Omental fat pad (tissue), 4 donors: ENCODE data around the gene KRT31. TPM values are rescaled to one million over a fixed set of nuclear protein-coding genes. Genes with fewer than 3 reads are reported as not detected.

Source experiments
- ATAC-seq: fragments of 150-250 bp; one replicate; pipeline ENCODE4 v1.9.1; 2016; ENCODE audit warnings: mild to moderate bottlenecking, moderate library complexity; ENCODE audit not compliant: low FRiP score
- DNase-seq: peaks from one replicate; pipeline ENCODE4 v3.0.0-alpha.2; 2019; ENCODE audit warnings: low spot score
- total RNA-seq, 4 donors: library from RNA; depleted of rRNA; stranded (reverse); fragments of >200 nt; gene quantifications; one replicate each; pipeline ENCODE4 v1.1.0, GENCODE V29; 2016
- TF ChIP-seq, protein P1 (sequence below), 3 donors: fragments of 450-650 bp; IDR thresholded peaks; one replicate each; pipeline ENCODE4 v1.5.1; 2016 to 2017; ENCODE audit warnings: antibody characterized with exemption in 3 of 3, mild to moderate bottlenecking in 3 of 3, moderate library complexity in 2 of 3

The KRT31 gene
- total RNA-seq, 4 donors from 2014 or later: not detected

DNA sequence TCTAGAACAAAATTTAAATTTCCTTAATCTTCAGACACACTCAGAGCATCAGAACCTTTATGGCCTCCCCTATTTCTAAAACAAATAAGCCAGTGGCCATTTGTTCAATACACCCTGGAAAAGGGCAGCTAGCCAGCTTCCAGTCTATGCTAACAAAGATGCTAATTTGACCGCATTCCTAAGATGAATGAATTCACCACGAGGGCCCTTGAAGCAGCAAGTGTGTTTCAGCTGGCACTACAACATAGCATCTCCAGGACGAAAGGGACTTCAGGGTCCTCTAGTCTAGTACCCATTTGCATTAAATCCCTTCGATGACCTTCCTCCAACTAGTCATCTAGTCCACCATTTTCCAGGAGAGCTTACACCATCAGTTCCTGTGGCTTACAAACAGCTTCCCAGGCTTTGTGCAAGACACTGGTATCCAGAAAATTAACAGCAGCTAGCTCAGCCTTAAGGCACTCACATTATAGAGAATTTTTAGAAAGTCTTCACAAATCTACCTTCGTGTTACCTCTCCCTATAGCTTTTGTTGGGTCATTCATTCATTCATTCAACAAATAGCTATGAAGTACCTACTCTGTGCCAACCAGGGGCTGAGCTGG, 16.0 kb upstream of the KRT31 start:
- ATAC-seq (no peak), DNase-seq (no peak)
- TF ChIP-seq, protein P1, sequence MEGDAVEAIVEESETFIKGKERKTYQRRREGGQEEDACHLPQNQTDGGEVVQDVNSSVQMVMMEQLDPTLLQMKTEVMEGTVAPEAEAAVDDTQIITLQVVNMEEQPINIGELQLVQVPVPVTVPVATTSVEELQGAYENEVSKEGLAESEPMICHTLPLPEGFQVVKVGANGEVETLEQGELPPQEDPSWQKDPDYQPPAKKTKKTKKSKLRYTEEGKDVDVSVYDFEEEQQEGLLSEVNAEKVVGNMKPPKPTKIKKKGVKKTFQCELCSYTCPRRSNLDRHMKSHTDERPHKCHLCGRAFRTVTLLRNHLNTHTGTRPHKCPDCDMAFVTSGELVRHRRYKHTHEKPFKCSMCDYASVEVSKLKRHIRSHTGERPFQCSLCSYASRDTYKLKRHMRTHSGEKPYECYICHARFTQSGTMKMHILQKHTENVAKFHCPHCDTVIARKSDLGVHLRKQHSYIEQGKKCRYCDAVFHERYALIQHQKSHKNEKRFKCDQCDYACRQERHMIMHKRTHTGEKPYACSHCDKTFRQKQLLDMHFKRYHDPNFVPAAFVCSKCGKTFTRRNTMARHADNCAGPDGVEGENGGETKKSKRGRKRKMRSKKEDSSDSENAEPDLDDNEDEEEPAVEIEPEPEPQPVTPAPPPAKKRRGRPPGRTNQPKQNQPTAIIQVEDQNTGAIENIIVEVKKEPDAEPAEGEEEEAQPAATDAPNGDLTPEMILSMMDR (IDR thresholded peaks at IDR 0.05): no peak

DNA sequence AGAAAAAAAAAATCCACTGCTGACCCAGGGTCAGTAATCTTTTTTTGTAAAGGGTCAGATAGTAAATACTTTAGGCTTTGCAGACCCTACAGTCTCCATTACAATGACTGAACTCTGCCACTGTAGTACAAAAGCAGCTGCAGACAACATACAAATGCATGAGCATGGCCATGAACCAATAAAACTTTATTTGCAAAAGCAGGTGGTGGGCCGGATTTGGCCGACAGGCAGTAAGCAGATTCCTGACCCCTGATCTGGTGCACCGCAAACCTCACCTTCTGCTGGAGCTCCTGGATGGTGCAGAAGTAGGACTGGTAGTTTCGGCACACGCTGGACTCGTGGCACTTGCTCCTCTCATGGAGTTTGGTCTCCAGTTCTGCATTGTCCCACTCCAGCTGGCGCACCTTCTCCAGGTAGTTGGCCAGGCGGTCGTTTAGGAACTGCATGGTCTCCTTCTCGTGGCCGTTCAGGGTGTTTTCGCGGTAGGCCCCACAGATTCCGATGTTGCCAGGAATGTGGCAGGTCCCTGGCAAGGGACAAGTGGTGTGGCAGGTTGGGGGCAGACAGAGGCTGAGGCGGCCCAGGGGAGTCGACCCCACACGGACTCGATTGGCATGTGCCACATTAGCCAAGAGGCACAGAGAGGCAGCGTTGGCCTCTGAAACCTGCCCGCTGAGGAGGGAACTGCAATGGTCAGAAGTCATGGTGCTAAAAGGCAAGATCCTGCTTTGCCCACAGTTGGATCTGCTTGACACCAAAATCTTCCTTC, 13.8 kb upstream of the KRT31 start:
- ATAC-seq (no peak), DNase-seq (no peak)
- TF ChIP-seq, protein P1 (IDR thresholded peaks at IDR 0.05): no peak

DNA sequence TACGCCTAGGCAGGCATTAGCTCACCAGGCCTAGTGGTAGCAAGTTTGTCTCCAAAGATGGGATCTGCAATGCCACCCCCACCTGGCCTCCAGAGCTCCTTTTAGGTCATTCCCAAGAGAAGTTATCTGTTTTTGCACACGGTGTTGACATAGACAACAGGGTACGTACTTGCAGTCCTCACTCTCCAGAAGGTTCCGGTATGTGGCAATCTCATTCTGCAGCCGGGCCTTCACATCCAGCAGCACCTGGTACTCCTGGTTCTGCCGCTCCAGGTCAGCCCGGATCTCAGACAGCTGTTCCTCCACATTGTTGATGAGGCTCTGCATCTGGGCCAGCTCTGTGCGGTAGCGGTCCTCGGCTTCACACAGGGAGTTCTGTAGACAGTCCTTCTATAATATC, 9.8 kb upstream of the KRT31 start:
- DNase-seq (no peak), ATAC-seq (no peak)
- TF ChIP-seq, protein P1 (IDR thresholded peaks at IDR 0.05): no peak

DNA sequence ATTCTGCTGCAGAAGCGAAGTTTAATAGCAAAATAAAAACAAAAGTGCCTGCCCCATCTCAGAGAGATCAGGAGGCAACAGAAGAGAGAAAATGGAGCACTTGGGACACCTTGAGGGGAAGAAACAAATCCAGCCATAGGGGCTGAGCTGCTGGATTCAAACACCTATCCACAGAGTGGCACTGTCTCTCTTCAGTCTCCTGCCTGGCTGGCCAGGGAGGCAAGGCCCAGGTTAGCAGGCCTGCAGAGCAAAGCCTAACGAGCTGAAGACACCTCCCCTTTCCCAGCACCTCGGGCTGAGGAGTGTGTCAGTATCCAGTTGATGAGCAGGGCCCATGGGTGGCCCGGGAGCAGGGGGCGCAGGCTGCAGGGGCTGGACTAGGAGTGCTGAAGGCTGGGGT, 8.8 kb upstream of the KRT31 start:
- TF ChIP-seq, protein P1 (IDR thresholded peaks at IDR 0.05): no peak
- DNase-seq (no peak), ATAC-seq (no peak)

DNA sequence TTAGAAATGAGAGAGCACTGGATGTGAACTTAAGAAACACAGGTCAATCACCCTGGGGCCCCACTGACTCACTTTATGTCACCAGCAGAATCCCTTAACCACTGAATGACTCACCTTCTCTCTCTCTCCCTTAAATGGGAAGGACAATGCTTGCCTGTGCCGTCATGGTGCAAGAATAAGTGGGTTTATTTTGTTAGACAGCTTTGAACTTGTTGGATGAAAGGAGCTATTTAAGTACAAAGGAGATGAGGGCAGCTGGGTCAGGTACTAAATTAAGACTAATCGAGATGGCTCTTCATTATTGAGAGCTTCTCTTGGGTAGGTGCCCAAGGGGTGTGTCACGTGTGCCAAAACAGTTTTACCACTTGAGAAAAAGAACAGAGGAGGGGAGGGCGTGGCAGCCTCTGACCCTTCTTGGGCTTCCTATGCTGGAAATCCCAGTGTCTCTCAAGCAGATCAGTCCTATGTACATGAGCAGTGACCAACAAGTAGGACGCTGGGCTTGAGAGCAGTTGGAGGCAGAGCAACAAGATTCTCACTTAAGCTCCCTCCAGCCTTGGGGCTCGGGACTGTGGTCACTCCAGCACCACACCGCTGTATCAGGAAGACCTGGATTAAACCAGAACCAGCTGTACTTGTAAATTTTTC, 6.7 kb upstream of the KRT31 start:
- DNase-seq (no peak), ATAC-seq (no peak)
- TF ChIP-seq, protein P1 (IDR thresholded peaks at IDR 0.05): no peak

DNA sequence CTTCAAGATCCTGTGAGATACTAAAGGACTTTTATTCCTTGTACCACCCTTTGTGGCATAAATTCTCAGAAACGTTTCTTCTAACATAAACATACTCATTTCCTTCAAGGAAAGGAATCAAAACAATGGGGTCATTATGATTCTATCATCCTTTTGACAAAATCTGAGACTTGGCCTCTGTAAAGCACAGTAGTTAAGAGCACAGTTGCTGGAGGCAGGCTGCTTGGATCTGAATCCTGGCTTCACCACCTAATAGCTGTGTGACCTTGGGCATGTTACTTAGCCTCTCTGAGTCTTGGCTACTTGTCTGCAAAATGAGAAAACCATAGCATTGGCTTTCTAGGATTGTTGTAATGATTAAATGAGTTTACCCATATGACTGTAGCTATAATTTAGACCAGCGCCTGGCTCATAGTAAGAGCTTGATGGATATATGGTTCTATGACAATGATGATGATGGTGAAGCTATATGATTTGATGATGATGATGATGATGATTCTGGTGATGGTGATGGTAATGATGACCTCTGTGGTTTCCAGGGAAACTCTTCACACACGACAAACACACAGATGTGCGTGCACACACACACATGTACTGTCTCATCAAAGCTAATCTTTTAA, 6.1 kb upstream of the KRT31 start:
- ATAC-seq (no peak), DNase-seq (no peak)
- TF ChIP-seq, protein P1 (IDR thresholded peaks at IDR 0.05): no peak
